Measurements from ENCODE around the gene BIRC5. TPM values are rescaled to one million over a fixed set of nuclear protein-coding genes. Genes with fewer than 3 reads are reported as not detected.

BIRC5 gene
- total RNA-seq, 2 donors from 2014 or later = 3.4 to 10.1 TPM

- ATAC-seq (no peak), DNase-seq (no peak)
- intact Hi-C loops (cut with DNase I, micrococcal nuclease) = loop anchor here (5.0 to 10.0 kb wide), 2 partner anchors 62 to 65 kb away; no protein-coding TSS in a partner anchor
These were observed 34.7 kb upstream of the BIRC5 start for GRCh38 chr17:78179372-78179771.

GRCh38 chr17:78180083-78180482, 34.0 kb upstream of the BIRC5 start:
- ATAC-seq = no peak
- intact Hi-C loops (cut with DNase I, micrococcal nuclease) = no loop called here

GRCh38 chr17:78180508-78180907, 33.5 kb upstream of the BIRC5 start:
- intact Hi-C loops (cut with DNase I, micrococcal nuclease) = no loop called here
- DNase-seq (no peak), ATAC-seq (no peak)

More at GRCh38 chr17:78180083-78180482, 34.0 kb upstream of the BIRC5 start:
- DNase-seq = no peak

- no peak for DNase-seq
- ATAC-seq = no peak
- intact Hi-C loops (cut with DNase I, micrococcal nuclease) = no loop called here
These were observed 31.5 kb upstream of the BIRC5 start for GRCh38 chr17:78182504-78182903.

GRCh38 chr17:78183916-78184315, 30.1 kb upstream of the BIRC5 start:
- DNase-seq (no peak), ATAC-seq (no peak)
- intact Hi-C loops (cut with DNase I, micrococcal nuclease) = no loop called here

GRCh38 chr17:78184351-78184750, 29.7 kb upstream of the BIRC5 start:
- DNase-seq (no peak), ATAC-seq (no peak)
- intact Hi-C loops (cut with DNase I, micrococcal nuclease) = no loop called here

- ATAC-seq (no peak), DNase-seq (no peak)
- intact Hi-C loops (cut with DNase I, micrococcal nuclease) = no loop called here
These were observed 29.2 kb upstream of the BIRC5 start for GRCh38 chr17:78184868-78185267.

- peak; percentile 69 for ATAC-seq
- DNase-seq = peak; percentile 73 to 87
- intact Hi-C loops (cut with DNase I, micrococcal nuclease) = no loop called here
These were observed 27.9 kb upstream of the BIRC5 start for GRCh38 chr17:78185981-78186691.

- ATAC-seq (peak; percentile 86), DNase-seq (peak; percentile 96)
- intact Hi-C loops (cut with DNase I, micrococcal nuclease) = no loop called here
These were observed 27.1 kb upstream of the BIRC5 start, which contains the start of the genes AFMID and TK1 for GRCh38 chr17:78186692-78187595. TSS of gene AFMID (plus strand) at chr17:78187362. CDS start at chr17:78187371, 9 bp downstream. TSS of gene TK1 (minus strand) at chr17:78187052. CDS start at chr17:78186994, 58 bp downstream.

GRCh38 chr17:78196716-78197115, 17.3 kb upstream of the BIRC5 start:
- no peak for DNase-seq
- intact Hi-C loops (cut with DNase I, micrococcal nuclease) = no loop called here
- no peak for ATAC-seq

GRCh38 chr17:78197147-78197832, 16.8 kb upstream of the BIRC5 start:
- DNase-seq = no peak
- intact Hi-C loops (cut with DNase I, micrococcal nuclease) = no loop called here
- ATAC-seq = no peak

GRCh38 chr17:78200451-78200850, 13.6 kb upstream of the BIRC5 start:
- intact Hi-C loops (cut with DNase I, micrococcal nuclease) = no loop called here
- no peak for ATAC-seq
- DNase-seq = no peak

- intact Hi-C loops (cut with DNase I, micrococcal nuclease) = no loop called here
- DNase-seq = no peak
These were observed 11.4 kb upstream of the BIRC5 start for GRCh38 chr17:78202666-78203065.

GRCh38 chr17:78204387-78205123, 9.5 kb upstream of the BIRC5 start:
- peak; percentile 23 for ATAC-seq
- intact Hi-C loops (cut with DNase I, micrococcal nuclease) = no loop called here
- no peak for DNase-seq

More at GRCh38 chr17:78202666-78203065, 11.4 kb upstream of the BIRC5 start:
- ATAC-seq = no peak

GRCh38 chr17:78205124-78205775, 8.8 kb upstream of the BIRC5 start:
- intact Hi-C loops (cut with DNase I, micrococcal nuclease) = no loop called here
- DNase-seq = no peak
- ATAC-seq = no peak

GRCh38 chr17:78206298-78206697, 7.8 kb upstream of the BIRC5 start:
- DNase-seq (no peak), ATAC-seq (no peak)

GRCh38 chr17:78208486-78208885, 5.6 kb upstream of the BIRC5 start:
- no peak for ATAC-seq
- intact Hi-C loops (cut with DNase I, micrococcal nuclease) = no loop called here
- no peak for DNase-seq

More at GRCh38 chr17:78206298-78206697, 7.8 kb upstream of the BIRC5 start:
- intact Hi-C loops (cut with DNase I, micrococcal nuclease) = no loop called here

GRCh38 chr17:78210111-78210510, 3.9 kb upstream of the BIRC5 start:
- DNase-seq (no peak), ATAC-seq (no peak)

More at GRCh38 chr17:78210111-78210510, 3.9 kb upstream of the BIRC5 start:
- intact Hi-C loops (cut with DNase I, micrococcal nuclease) = no loop called here
